ENCODE results near the gene CARD14. TPM values are rescaled to one million over a fixed set of nuclear protein-coding genes. Genes with fewer than 3 reads are reported as not detected.

The CARD14 gene
- total RNA-seq, 1 experiment from 2014 or later: not detected

DNA sequence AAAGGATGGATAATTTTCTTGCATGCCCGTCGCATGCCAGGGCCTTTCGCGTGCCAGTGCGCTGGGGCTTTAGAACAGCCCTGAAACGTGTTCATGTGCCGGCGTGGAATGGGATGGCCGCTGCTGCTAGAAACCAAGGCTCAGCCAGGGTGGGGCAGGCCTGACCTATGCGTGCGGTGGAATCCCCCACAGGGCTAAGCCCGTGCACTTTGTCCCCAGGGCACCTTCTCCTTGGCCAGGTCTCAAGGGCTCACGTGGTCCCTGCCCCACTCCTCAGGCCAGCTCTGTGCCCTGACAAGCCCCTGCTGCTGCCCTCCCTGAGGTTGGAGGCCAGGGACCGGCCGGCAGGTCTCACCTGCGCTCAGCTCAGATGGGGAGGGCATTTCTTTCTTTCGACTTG is 77.7 kb downstream of the CARD14 start:
- DNase-seq (ENCODE audit: low read depth, low spot score) (no peak), ATAC-seq (no peak)
- in situ Hi-C loops (cut with HindIII; ENCODE audit: low pct_unique_long_range_greater_than_20kb, low sequenced_read_pairs) (no loop called here), intact Hi-C loops (cut with micrococcal nuclease; ENCODE audit: unreplicated experiment) (no loop called here)
- no peak for TF ChIP-seq SIN3A (IDR thresholded peaks at IDR 0.05; ENCODE audit: borderline replicate concordance, insufficient read depth, low read depth, low read length)
- TF ChIP-seq, protein P1, sequence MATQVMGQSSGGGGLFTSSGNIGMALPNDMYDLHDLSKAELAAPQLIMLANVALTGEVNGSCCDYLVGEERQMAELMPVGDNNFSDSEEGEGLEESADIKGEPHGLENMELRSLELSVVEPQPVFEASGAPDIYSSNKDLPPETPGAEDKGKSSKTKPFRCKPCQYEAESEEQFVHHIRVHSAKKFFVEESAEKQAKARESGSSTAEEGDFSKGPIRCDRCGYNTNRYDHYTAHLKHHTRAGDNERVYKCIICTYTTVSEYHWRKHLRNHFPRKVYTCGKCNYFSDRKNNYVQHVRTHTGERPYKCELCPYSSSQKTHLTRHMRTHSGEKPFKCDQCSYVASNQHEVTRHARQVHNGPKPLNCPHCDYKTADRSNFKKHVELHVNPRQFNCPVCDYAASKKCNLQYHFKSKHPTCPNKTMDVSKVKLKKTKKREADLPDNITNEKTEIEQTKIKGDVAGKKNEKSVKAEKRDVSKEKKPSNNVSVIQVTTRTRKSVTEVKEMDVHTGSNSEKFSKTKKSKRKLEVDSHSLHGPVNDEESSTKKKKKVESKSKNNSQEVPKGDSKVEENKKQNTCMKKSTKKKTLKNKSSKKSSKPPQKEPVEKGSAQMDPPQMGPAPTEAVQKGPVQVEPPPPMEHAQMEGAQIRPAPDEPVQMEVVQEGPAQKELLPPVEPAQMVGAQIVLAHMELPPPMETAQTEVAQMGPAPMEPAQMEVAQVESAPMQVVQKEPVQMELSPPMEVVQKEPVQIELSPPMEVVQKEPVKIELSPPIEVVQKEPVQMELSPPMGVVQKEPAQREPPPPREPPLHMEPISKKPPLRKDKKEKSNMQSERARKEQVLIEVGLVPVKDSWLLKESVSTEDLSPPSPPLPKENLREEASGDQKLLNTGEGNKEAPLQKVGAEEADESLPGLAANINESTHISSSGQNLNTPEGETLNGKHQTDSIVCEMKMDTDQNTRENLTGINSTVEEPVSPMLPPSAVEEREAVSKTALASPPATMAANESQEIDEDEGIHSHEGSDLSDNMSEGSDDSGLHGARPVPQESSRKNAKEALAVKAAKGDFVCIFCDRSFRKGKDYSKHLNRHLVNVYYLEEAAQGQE (IDR thresholded peaks at IDR 0.05; ENCODE audit: insufficient read depth in 1 of 2, low read depth in 2 of 2, low read length in 1 of 2): no peak
- TF ChIP-seq, protein P2, sequence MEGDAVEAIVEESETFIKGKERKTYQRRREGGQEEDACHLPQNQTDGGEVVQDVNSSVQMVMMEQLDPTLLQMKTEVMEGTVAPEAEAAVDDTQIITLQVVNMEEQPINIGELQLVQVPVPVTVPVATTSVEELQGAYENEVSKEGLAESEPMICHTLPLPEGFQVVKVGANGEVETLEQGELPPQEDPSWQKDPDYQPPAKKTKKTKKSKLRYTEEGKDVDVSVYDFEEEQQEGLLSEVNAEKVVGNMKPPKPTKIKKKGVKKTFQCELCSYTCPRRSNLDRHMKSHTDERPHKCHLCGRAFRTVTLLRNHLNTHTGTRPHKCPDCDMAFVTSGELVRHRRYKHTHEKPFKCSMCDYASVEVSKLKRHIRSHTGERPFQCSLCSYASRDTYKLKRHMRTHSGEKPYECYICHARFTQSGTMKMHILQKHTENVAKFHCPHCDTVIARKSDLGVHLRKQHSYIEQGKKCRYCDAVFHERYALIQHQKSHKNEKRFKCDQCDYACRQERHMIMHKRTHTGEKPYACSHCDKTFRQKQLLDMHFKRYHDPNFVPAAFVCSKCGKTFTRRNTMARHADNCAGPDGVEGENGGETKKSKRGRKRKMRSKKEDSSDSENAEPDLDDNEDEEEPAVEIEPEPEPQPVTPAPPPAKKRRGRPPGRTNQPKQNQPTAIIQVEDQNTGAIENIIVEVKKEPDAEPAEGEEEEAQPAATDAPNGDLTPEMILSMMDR (IDR thresholded peaks at IDR 0.05): no peak
- POLR2A ChIA-PET: no interaction called here
- Histone ChIP-seq H3K27me3 (ENCODE audit: control insufficient read depth, insufficient read depth, low read length) (no peaks in the 10 kb centered on the region), H3K9me3 (ENCODE audit: control insufficient read depth, insufficient read depth, low read depth, low read length) (no peaks in the 10 kb centered on the region), H3K36me3 (ENCODE audit: control insufficient read depth, insufficient read depth, low read length) (no peaks in the 10 kb centered on the region), H3K4me1 (ENCODE audit: control insufficient read depth, insufficient read depth, low read length) (peaks cover 1% of the 10 kb centered on the region), H3K27ac (ENCODE audit: low read length) (no peak overlapping the region; the same call in 1 of the 2 replicates), H3K4me3 (ENCODE audit: low read depth in 2 of 2, low read length in 2 of 2) (no peak overlapping the region)
- BruUV-seq (replicated peaks): no TSS peak
- CTCF ChIA-PET: no interaction called here

- CTCF ChIA-PET: no interaction called here
- intact Hi-C loops (cut with micrococcal nuclease; ENCODE audit: unreplicated experiment) (no loop called here), in situ Hi-C loops (cut with HindIII; ENCODE audit: low pct_unique_long_range_greater_than_20kb, low sequenced_read_pairs) (no loop called here)
- H3K27me3 ChIP-seq (ENCODE audit: control insufficient read depth, insufficient read depth, low read length): no peaks in the 10 kb centered on the region
- no peak overlapping the region for H3K4me3 ChIP-seq (ENCODE audit: low read depth in 2 of 2, low read length in 2 of 2)
- peaks cover 8% of the 10 kb centered on the region for H3K4me1 ChIP-seq (ENCODE audit: control insufficient read depth, insufficient read depth, low read length)
- no peaks in the 10 kb centered on the region for H3K9me3 ChIP-seq (ENCODE audit: control insufficient read depth, insufficient read depth, low read depth, low read length)
- POLR2A ChIA-PET: no interaction called here
- no peaks in the 10 kb centered on the region for H3K36me3 ChIP-seq (ENCODE audit: control insufficient read depth, insufficient read depth, low read length)
- no peak for DNase-seq (ENCODE audit: low read depth, low spot score)
- ATAC-seq: peak; percentile 5; the same call in 1 of the 2 replicates
- no TSS peak for BruUV-seq (replicated peaks)
- peak overlapping the region; percentile 14; the same call in 1 of the 2 replicates for H3K27ac ChIP-seq (ENCODE audit: low read length)
- TF ChIP-seq TCF7L2 (IDR thresholded peaks at IDR 0.05; ENCODE audit: low read depth, low read length) (no peak), POLR2AphosphoS5 (IDR thresholded peaks at IDR 0.05; ENCODE audit: low read depth, low read length) (no peak), SIN3A (IDR thresholded peaks at IDR 0.05; ENCODE audit: borderline replicate concordance, insufficient read depth, low read depth, low read length) (no peak)
- TF ChIP-seq, protein P1 (IDR thresholded peaks at IDR 0.05; ENCODE audit: insufficient read depth in 1 of 2, low read depth in 2 of 2, low read length in 1 of 2): no peak
- TF ChIP-seq, protein P2 (IDR thresholded peaks at IDR 0.05): no peak
These were observed 78.4 kb downstream of the CARD14 start for GRCh38 chr17:80248001-80248893.
